GM04503 (cell line): ENCODE data around the gene KRTAP20-2.

Experiments used
- DNase-seq: peaks from one replicate; pipeline ENCODE4 v3.0.0-alpha.2; 2012; ENCODE audit warnings: low read depth

Gene KRTAP20-2

GRCh38 chr21:30674312-30674711 lies 39.3 kb downstream of the KRTAP20-2 start:
- DNase-seq: no peak

GRCh38 chr21:30676737-30677136 lies 41.7 kb downstream of the KRTAP20-2 start:
- no peak for DNase-seq

- no peak for DNase-seq
These were observed 45.6 kb downstream of the KRTAP20-2 start for GRCh38 chr21:30680586-30680985.

- DNase-seq: no peak
These were observed 49.5 kb downstream of the KRTAP20-2 start for GRCh38 chr21:30684506-30684905.
